Stimulated activated CD4-positive, alpha-beta T cell treated with anti-CD3 and anti-CD28 coated beads, TNF-alpha, amount 100 ng/mL, for 1 hour (primary cell): ENCODE measurements around the gene COL4A1.

Experiments
- DNase-seq, 3 donors: peaks; one replicate each; pipeline ENCODE4 v3.0.0-alpha.2; 2020; ENCODE audit warnings: low read depth in 3 of 3, low spot score in 1 of 3

Gene COL4A1

GRCh38 chr13:110294146-110294545 is 12.8 kb downstream of the COL4A1 start:
- DNase-seq = no peak

GRCh38 chr13:110293649-110294048 is 13.3 kb downstream of the COL4A1 start:
- no peak for DNase-seq

DNA sequence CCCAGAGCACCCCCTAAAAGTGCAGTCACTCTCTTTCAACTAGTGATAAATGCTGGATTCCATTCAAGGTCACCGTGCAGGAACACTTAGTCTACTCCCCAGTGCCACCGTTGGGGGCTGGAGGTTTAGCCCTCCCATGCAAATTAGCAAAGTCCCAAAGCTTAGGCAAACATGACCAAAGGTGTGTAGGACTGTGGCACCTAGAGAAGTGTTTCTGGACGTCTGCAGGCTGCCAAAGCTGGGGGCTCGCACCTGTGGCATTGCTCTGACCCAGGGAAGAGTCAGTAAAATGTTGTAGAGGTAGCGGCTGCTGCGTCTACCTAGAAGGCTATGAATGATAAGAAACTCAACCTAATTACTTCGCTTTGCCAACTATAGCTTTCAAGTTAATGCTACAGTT is 13.9 kb downstream of the COL4A1 start:
- no peak for DNase-seq

DNA sequence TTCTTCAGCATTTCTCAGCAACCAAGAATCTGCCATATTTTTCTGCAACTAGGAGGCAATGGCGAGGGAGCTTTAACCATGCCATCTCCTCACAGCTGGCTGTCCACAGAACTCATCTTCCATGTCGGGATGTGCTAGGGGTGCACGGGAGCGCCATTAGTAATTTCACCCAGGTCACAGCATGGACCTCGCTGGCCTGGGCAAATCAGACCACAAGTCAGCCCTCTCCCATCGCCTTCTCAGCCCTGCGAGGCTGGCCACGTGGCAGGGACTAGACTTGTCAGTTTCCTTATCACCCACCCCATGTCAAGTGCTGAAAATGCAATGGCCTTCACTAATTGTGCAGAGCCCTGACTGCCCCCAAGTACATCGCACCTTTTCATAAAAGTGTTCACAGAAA is 15.7 kb downstream of the COL4A1 start:
- no peak for DNase-seq

DNA sequence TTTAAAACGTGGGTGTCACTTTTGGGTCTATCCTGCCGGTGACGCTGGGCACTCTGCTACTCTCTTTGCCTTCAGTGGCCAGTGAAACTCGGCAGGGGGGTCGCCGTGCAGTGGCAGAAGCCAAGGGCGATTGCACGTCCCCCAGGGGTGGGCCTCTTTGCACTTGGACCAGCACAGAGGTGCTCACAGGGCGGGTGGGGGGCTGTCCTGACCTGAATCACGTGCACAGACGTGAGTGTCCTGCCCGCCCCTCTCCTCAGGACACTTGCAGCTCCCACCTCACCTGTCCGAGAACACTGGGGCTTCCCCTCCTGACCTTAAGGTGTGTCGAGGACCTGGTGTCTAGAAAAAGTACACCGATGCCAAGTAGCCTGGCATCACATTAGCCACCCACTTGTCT is 16.1 kb downstream of the COL4A1 start:
- DNase-seq = no peak

- DNase-seq = no peak
Observed at GRCh38 chr13:110290153-110290552, 16.8 kb downstream of the COL4A1 start.

GRCh38 chr13:110289661-110290060 is 17.3 kb downstream of the COL4A1 start:
- no peak for DNase-seq

GRCh38 chr13:110289174-110289573 is 17.8 kb downstream of the COL4A1 start:
- DNase-seq = no peak

- DNase-seq = no peak
Observed at GRCh38 chr13:110286833-110287819, 19.8 kb downstream of the COL4A1 start.

GRCh38 chr13:110285991-110286832 is 20.7 kb downstream of the COL4A1 start:
- DNase-seq = no peak

GRCh38 chr13:110284779-110285484 is 22.0 kb downstream of the COL4A1 start:
- DNase-seq = no peak

DNA sequence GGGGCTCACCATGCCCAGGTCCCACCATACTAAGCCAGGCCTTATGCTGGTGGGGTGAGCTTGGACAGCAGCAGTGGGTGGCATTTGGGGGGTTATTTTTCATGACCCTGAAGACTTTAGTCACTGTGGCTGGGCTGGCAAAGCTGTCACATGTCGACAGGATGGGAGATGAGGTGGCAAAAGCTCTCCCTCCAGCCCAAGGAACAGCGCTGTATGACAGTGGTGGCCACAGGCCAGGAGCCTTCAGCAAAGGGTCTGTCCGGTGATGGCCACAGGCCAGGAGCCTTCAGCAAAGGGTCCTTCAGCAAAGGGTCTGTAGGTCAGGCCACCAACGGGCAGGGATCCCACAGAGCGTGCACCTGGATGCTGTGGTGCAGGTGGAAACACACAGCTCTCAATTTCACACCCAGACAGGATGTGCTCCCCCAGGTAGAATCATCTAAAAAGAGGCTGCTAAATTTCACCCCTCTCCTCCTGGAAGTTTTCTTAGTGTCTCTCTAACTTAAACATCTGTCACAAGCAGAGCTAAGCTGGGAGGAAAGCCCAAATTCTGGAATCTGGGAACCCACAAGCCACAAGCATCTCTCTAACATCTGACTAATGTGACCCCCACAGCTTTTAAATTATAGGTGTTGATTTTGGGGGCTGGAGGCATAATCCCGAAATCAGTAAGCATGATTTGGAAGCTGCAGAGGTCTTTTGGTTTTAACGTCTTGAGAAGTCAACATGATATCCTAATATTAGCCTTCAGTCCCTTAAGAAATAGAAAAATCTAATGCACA is 23.0 kb downstream of the COL4A1 start:
- no peak for DNase-seq

DNA sequence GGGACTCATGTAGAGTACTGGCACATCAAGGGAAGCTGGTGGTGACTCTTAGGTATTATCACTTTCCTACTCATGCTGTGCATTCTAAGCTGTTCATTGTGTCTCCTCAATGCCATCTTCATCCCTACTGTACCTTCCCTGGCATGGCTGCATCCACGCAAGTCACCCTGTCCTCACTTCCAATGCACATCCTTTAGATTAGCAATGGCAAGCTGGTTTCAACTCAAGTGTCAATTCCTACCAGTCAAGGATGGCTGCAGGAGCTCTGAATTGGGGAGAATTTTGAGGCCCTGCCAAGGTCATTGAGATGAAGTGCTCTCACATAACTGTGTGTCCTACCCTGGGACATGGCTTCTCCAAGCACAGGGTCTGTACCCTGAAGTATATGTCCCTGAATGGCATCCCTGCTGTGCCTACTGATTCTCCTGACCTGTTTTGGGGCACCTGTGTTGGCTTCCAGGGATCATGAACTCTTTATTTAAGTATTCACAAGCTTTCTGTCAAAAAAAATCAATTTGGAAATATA is 24.6 kb downstream of the COL4A1 start:
- DNase-seq = no peak

DNA sequence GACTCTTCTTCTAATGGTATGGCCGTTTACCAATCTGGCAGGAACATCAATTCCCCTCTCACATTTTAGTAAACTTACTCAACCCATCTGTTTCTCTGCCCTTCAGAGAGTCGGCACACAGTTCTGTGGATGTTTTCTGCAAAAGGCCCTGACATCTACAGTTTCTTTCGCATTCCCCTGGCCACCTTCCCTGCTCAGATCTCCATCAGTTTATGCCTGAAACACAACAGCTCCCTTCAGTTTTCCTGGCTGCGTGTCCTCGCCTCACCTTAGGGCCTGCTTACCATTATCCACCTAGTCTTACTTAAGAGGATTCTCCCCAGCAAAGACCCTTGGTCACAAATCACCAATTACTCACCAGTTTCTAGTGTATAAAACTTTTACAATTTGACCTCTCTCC is 25.2 kb downstream of the COL4A1 start:
- DNase-seq = no peak

DNA sequence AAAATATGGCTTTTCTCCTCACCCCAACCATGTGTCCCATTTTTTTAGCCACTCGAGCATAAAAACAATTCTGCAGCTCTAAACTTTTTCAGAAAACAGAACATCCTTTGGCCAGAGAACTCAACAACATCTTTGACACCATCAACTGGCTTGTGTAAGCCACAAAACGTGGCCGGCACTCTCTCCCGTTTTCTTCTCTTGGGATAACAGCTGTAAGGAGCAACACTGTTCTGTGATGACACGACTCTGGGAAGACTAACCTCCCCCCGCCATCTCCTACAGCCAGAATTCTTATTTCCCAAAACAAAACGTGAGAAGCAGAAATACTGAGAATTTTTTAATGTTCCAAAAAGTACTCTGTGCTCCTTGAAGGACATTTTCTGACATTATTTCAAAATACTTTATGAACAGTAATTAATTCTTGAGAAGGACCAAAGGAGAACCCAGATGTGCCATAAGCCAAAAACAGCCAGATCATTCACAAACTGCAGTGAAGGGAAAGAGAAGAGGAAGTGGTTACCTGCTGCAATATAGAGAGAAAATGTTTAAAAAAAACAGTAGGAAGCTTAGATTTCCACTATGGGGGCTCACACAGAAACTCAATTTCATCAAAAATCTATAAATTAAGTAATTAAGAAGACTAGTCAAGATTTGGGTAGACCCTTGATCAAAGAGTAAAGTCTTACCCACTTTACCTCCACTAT is 25.8 kb downstream of the COL4A1 start:
- DNase-seq = no peak

DNA sequence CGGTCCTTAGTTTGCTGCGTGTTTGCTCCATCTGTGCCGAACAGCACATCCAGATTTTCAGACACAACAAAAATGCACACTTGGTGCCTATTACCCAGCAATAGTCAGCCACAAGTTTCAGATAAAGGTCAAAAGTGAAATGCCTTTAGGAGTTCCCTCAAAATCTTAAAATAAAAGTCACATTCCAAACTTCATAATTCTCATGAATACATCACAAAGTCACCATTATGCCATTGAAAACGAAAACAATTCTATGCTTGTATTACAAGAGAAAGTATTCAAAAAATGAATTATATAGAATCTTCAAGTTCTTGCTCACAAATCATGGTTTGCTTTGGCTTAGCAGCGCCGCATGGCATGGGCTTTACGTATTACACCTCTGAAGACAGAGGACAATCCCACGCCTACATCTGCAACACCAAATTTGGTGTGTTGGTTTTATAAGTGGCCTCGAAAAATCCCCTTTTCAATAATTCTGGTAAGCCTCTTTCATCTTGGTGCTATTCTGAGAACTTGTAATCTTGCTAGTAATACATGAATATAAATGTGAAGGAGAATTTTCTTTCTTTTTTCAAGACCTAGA is 26.6 kb downstream of the COL4A1 start:
- no peak for DNase-seq

GRCh38 chr13:110279684-110280083 is 27.3 kb downstream of the COL4A1 start:
- no peak for DNase-seq

- no peak for DNase-seq
Observed at GRCh38 chr13:110278859-110279258, 28.1 kb downstream of the COL4A1 start.

DNA sequence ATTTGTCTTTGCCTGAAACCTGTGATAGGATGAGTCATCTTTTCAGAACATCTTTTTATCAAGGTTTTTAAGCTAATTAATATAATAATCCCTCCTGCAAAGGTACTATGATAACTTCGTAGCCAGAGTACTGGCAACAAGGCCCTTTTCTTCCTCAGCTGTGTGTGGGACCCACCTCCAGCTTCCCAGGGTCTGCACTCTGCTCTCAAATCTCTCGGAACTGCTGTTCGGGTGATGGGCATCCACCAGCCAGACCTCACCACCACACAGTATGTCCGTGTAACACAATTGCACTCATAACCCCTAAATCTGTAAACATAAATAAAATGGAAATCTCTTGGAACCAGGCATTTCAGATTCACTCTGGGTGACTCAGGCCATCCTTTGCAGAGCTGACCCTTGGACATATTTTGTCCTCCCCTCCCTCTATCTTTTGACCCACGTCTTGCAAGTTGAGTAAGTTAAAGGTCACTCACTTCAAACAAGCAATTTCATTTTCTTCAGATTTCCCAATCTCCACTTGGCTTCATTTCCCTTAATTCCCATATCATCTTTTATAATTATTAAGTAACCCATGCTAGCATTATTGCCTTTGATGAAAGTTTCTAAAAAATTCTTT is 29.5 kb downstream of the COL4A1 start:
- DNase-seq = no peak
